HepG2 (cell line): Measurements from ENCODE around the gene JUND. TPM values are rescaled to one million over a fixed set of nuclear protein-coding genes. Genes with fewer than 3 reads are reported as not detected.

ENCODE experiments used
- EP300 ChIP-seq, 3 experiments: sonication (generic) in 1 of 3; formaldehyde crosslinking in 1 of 3; IDR thresholded peaks; 2 replicates each; pipeline versions ENCODE4 v1.5.1 to v1.6.1; 2011 to 2020; ENCODE audit warnings: low read depth in 2 of 3, low read length in 2 of 3, borderline replicate concordance in 1 of 3, improper control_type of control experiment in 1 of 3, mild to moderate bottlenecking in 1 of 3, missing genetic modification reagents in 1 of 3, moderate library complexity in 1 of 3
- GTF2F1 ChIP-seq: fragments of 150-350 bp; IDR thresholded peaks from 2 replicates; pipeline ENCODE4 v1.6.1; 2014; ENCODE audit warnings: low read length
- HNRNPL ChIP-seq: fragments of 200-400 bp; formaldehyde crosslinking; IDR thresholded peaks from 2 replicates; pipeline ENCODE4 v1.6.1; 2017; ENCODE audit warnings: mild to moderate bottlenecking, low read depth, low read length
- HOXD1 ChIP-seq: sonication (generic); formaldehyde crosslinking; IDR thresholded peaks from 2 replicates; pipeline ENCODE4 v1.5.0; 2020; ENCODE audit warnings: missing genetic modification reagents
- NRL ChIP-seq: sonication (generic); formaldehyde crosslinking; IDR thresholded peaks from 2 replicates; pipeline ENCODE4 v1.5.0; 2020; ENCODE audit warnings: missing genetic modification reagents, mild to moderate bottlenecking, moderate library complexity, borderline replicate concordance
- SNAI1 ChIP-seq: sonication (generic); formaldehyde crosslinking; IDR thresholded peaks from 2 replicates; pipeline ENCODE4 v1.5.0; 2020; ENCODE audit warnings: mild to moderate bottlenecking, missing genetic modification reagents, borderline replicate concordance
- SOX13 ChIP-seq, 3 experiments: fragments of 450-650 bp in 1 of 3; sonication (generic) in 1 of 3; formaldehyde crosslinking in 1 of 3; IDR thresholded peaks in 2 of 3; conservative IDR thresholded peaks in 1 of 3; 2 replicates each; pipeline versions ENCODE4 v1.5.0 to v1.6.1; 2016 to 2020; ENCODE audit warnings: antibody characterized with exemption in 1 of 3, mild to moderate bottlenecking in 1 of 3, missing compliant biosample characterization in 1 of 3, missing genetic modification reagents in 1 of 3, moderate library complexity in 1 of 3
- TP53 ChIP-seq: sonication (generic); formaldehyde crosslinking; conservative IDR thresholded peaks from 2 replicates; pipeline ENCODE4 v1.4.0; 2020; ENCODE audit warnings: missing genetic modification reagents
- ZBTB3 ChIP-seq: sonication (generic); formaldehyde crosslinking; IDR thresholded peaks from 2 replicates; pipeline ENCODE4 v1.4.0; 2020; ENCODE audit warnings: low read depth, mild to moderate bottlenecking, moderate library complexity, missing genetic modification reagents, borderline replicate concordance
- ZFP37 ChIP-seq: sonication (generic); formaldehyde crosslinking; IDR thresholded peaks from 2 replicates; pipeline ENCODE4 v1.4.0; 2020; ENCODE audit warnings: missing genetic modification reagents, borderline replicate concordance
- ZNF234 ChIP-seq: sonication (generic); formaldehyde crosslinking; conservative IDR thresholded peaks from 2 replicates; pipeline ENCODE4 v1.5.1; 2020; ENCODE audit warnings: mild to moderate bottlenecking, missing genetic modification reagents
- ZNF274 ChIP-seq: sonication (generic); formaldehyde crosslinking; IDR thresholded peaks from 2 replicates; pipeline ENCODE4 v1.5.1; 2020; ENCODE audit warnings: mild to moderate bottlenecking, missing genetic modification reagents
- ZNF441 ChIP-seq: sonication (generic); formaldehyde crosslinking; IDR thresholded peaks from 2 replicates; pipeline ENCODE4 v1.7.0; 2021; ENCODE audit warnings: missing genetic modification reagents, borderline replicate concordance
- ZNF564 ChIP-seq: sonication (generic); formaldehyde crosslinking; IDR thresholded peaks from 2 replicates; pipeline ENCODE4 v1.8.1; 2023; ENCODE audit warnings: mild to moderate bottlenecking, missing genetic modification reagents
- ZNF616 ChIP-seq: sonication (generic); formaldehyde crosslinking; IDR thresholded peaks from 2 replicates; pipeline ENCODE4 v1.5.0; 2020; ENCODE audit warnings: low read depth, mild to moderate bottlenecking, missing genetic modification reagents
- ZNF891 ChIP-seq: sonication (generic); formaldehyde crosslinking; IDR thresholded peaks from 2 replicates; pipeline ENCODE4 v1.5.0; 2020; ENCODE audit warnings: mild to moderate bottlenecking, missing genetic modification reagents
- polyA plus RNA-seq, 8 experiments: library from polyadenylated mRNA; depleted of rRNA in 3 of 8; stranded (reverse) in 7 of 8; unstranded in 1 of 8; fragments of >200 nt; fragmentation: Illumina TruSeq in 4 of 8; extraction: Trizol in 4 of 8; gene quantifications; 2 replicates each; pipeline versions ENCODE4 v1.2.1 to v1.2.3, GENCODE V29; 2011 to 2016; ENCODE audit warnings: low read depth in 4 of 8, missing spikeins in 1 of 8, mixed read lengths in 1 of 8; ENCODE audit not compliant: insufficient read depth in 1 of 8
- total RNA-seq, 5 experiments: library from RNA; depleted of rRNA; stranded (reverse); fragments of >200 nt; fragmentation: Illumina TruSeq; extraction: Trizol; gene quantifications; 2 replicates each; pipeline ENCODE4 v1.2.3, GENCODE V29; 2016; ENCODE audit warnings: low read depth in 1 of 5
- TF ChIP-seq, protein P1 (sequence below): sonication (generic); formaldehyde crosslinking; IDR thresholded peaks from one replicate; pipeline ENCODE4 v1.5.1; 2020; ENCODE audit warnings: mild to moderate bottlenecking, missing genetic modification reagents; ENCODE audit errors: not compliant biosample characterization
- TF ChIP-seq, protein P2 (sequence below): sonication (generic); formaldehyde crosslinking; IDR thresholded peaks from 2 replicates; pipeline ENCODE4 v1.8.0; 2022; ENCODE audit warnings: low read depth, missing genetic modification reagents

JUND gene
- total and polyA plus RNA-seq, 2 of the 13 experiments (the other 11 are each of a cell fraction or from before 2014, with no cell fraction given) = 41.2 to 59.8 TPM

DNA sequence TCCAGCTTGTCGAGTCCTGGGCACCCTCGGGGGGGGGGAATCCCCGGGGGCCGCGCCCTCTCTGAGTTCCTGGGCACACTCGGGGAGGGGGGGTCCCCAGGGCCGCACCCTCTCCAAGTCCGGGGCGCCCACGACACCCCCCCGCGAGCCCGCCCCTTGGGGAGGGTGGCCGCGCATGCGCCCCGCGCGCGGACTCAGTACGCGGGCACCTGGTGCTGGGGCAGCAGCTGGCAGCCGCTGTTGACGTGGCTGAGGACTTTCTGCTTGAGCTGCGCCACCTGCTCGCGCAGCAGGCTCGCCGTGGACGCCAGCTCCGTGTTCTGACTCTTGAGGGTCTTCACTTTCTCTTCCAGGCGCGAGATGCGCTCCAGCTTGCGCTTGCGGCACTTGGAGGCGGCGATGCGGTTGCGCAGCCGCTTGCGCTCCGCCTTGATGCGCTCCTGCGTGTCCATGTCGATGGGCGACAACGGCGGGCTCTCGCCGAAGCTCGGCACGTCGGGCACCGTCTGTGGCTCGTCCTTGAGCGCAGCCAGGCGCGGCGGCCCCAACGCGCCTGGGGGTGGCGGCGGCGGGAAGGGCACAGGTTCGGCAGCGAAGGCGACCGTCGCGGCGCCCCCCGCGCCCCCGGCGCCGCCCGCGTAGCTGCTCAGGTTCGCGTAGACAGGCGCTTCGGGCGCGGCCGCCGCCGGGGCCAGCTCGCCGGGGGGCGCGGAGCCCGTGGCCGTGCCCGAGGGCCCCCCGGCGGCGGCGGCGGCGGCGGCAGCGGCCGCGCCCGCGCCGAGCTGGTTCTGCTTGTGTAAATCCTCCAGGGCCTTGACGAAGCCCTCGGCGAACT, 958 bp downstream of the JUND start (continued):
- TF ChIP-seq, protein P1, sequence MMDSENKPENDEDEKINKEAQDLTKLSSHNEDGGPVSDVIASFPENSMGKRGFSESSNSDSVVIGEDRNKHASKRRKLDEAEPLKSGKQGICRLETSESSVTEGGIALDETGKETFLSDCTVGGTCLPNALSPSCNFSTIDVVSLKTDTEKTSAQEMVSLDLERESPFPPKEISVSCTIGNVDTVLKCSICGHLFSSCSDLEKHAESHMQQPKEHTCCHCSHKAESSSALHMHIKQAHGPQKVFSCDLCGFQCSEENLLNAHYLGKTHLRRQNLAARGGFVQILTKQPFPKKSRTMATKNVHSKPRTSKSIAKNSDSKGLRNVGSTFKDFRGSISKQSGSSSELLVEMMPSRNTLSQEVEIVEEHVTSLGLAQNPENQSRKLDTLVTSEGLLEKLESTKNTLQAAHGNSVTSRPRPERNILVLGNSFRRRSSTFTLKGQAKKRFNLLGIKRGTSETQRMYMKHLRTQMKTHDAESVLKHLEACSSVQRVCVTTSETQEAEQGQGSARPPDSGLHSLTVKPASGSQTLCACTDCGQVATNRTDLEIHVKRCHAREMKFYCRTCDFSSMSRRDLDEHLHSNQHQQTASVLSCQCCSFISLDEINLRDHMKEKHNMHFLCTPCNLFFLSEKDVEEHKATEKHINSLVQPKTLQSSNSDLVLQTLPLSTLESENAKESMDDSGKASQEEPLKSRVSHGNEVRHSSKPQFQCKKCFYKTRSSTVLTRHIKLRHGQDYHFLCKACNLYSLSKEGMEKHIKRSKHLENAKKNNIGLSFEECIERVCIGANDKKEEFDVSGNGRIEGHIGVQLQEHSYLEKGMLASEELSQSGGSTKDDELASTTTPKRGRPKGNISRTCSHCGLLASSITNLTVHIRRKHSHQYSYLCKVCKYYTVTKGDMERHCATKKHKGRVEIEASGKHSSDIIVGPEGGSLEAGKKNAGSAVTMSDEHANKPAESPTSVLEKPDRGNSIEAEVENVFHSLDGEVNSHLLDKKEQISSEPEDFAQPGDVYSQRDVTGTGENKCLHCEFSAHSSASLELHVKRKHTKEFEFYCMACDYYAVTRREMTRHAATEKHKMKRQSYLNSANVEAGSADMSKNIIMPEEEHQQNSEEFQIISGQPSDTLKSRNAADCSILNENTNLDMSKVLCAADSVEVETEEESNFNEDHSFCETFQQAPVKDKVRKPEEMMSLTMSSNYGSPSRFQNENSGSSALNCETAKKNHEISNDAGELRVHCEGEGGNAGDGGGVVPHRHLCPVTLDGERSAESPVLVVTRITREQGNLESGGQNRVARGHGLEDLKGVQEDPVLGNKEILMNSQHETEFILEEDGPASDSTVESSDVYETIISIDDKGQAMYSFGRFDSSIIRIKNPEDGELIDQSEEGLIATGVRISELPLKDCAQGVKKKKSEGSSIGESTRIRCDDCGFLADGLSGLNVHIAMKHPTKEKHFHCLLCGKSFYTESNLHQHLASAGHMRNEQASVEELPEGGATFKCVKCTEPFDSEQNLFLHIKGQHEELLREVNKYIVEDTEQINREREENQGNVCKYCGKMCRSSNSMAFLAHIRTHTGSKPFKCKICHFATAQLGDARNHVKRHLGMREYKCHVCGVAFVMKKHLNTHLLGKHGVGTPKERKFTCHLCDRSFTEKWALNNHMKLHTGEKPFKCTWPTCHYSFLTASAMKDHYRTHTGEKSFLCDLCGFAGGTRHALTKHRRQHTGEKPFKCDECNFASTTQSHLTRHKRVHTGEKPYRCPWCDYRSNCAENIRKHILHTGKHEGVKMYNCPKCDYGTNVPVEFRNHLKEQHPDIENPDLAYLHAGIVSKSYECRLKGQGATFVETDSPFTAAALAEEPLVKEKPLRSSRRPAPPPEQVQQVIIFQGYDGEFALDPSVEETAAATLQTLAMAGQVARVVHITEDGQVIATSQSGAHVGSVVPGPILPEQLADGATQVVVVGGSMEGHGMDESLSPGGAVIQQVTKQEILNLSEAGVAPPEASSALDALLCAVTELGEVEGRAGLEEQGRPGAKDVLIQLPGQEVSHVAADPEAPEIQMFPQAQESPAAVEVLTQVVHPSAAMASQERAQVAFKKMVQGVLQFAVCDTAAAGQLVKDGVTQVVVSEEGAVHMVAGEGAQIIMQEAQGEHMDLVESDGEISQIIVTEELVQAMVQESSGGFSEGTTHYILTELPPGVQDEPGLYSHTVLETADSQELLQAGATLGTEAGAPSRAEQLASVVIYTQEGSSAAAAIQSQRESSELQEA (CRISPR knock-in tag) = no peak
- TF ChIP-seq, protein P2, sequence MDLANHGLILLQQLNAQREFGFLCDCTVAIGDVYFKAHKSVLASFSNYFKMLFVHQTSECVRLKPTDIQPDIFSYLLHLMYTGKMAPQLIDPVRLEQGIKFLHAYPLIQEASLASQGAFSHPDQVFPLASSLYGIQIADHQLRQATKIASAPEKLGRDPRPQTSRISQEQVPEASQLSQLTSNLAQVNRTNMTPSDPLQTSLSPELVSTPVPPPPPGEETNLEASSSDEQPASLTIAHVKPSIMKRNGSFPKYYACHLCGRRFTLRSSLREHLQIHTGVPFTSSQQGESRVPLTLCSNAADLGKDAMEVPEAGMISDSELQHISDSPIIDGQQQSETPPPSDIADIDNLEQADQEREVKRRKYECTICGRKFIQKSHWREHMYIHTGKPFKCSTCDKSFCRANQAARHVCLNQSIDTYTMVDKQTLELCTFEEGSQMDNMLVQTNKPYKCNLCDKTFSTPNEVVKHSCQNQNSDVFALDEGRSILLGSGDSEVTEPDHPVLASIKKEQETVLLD = no peak
- TF ChIP-seq ZBTB3 (CRISPR knock-in tag) = no peak
- no peak for TF ChIP-seq ZNF234 (CRISPR knock-in tag)
- TF ChIP-seq SOX13 (IDR thresholded peaks at IDR 0.05) = no peak
- no peak for TF ChIP-seq SOX13 (CRISPR knock-in tag; conservative IDR thresholded peaks at IDR 0.05 in 1 of 2, IDR thresholded peaks at IDR 0.05 in 1 of 2)
- TF ChIP-seq ZNF891 (CRISPR knock-in tag) = peak; percentile 30; the same call in 1 of the 2 replicates
- TF ChIP-seq ZNF616 (CRISPR knock-in tag) = no peak
- TF ChIP-seq ZFP37 (CRISPR knock-in tag) = 0 out of 2 replicates have a peak, but pooled peaks have one; percentile 30
- TF ChIP-seq ZNF564 = no peak; the same call in 1 of the 2 replicates
- TF ChIP-seq TP53 (CRISPR knock-in tag) = 0 out of 2 replicates have a peak, but pooled peaks have one; percentile 47
- peak; percentile 82; the same call in 1 of the 2 replicates for TF ChIP-seq HNRNPL
- TF ChIP-seq HOXD1 (CRISPR knock-in tag) = 0 out of 2 replicates have a peak, but pooled peaks have one; percentile 31
- TF ChIP-seq EP300 (IDR thresholded peaks at IDR 0.05; ENCODE audit: low read depth in 2 of 2, low read length in 2 of 2) = no peak
- no peak for TF ChIP-seq EP300 (CRISPR knock-in tag; IDR thresholded peaks at IDR 0.05; ENCODE audit: borderline replicate concordance)
- TF ChIP-seq ZNF274 (CRISPR knock-in tag) = peak; percentile 81; the same call in 1 of the 2 replicates
- TF ChIP-seq NRL (CRISPR knock-in tag) = 0 out of 2 replicates have a peak, but pooled peaks have one; percentile 41
- TF ChIP-seq GTF2F1 = no peak
- TF ChIP-seq SNAI1 = no peak
- TF ChIP-seq ZNF441 (CRISPR knock-in tag) = no peak
